Endothelial cell of umbilical vein (primary cell): ENCODE measurements around the gene NANOS3. TPM values are rescaled to one million over a fixed set of nuclear protein-coding genes. Genes with fewer than 3 reads are reported as not detected.

Source experiments
- BruUV-seq: library from RNA; stranded (reverse); fragments of 400-500 nt; replicated peaks from 2 replicates; lab custom pipeline; 2021; lab: Mats Ljungman, UMichigan
- CTCF ChIA-PET: fragments of 300-600, 350-600 bp; sonication (Branson Sonifier 250); formaldehyde crosslinking; loops from one replicate; lab custom pipeline; 2021; ENCODE audit warnings: antibody characterized with exemption, inconsistent platforms; lab: Charles Lee
- POLR2A ChIA-PET: fragments of 300-600, 350-600 bp; sonication (Branson Sonifier 250); formaldehyde crosslinking; loops from one replicate; lab custom pipeline; 2021; ENCODE audit warnings: antibody characterized with exemption, inconsistent platforms; lab: Charles Lee
- DNase-seq: peaks from one replicate; pipeline ENCODE4 v3.0.0-alpha.2; 2011; ENCODE audit warnings: low read depth, low spot score
- FAIRE-seq: peaks from 2 replicates; lab custom pipeline; 2011; peaks lifted over from hg19 to GRCh38; lab: Jason Lieb, UNC
- H2AFZ ChIP-seq: 2 replicates; pipeline ENCODE4 v1.6.0; 2012; ENCODE audit warnings: low read depth, low read length, control low read depth, inconsistent platforms
- H3K27ac ChIP-seq: 2 replicates; pipeline ENCODE4 v1.5.1; 2011; ENCODE audit warnings: low read depth, mild to moderate bottlenecking, control low read depth, low read length, moderate library complexity; ENCODE audit not compliant: insufficient read depth
- H3K27me3 ChIP-seq, 2 experiments: 2 replicates each; pipeline versions ENCODE4 v1.6.0 to v1.6.1; 2011; ENCODE audit warnings: low read length in 2 of 2, mixed read lengths in 1 of 2; ENCODE audit not compliant: control insufficient read depth in 2 of 2, insufficient read depth in 2 of 2
- H3K36me3 ChIP-seq, 2 experiments: 2 replicates in 1 of 2; 3 replicates in 1 of 2; pipeline ENCODE4 v1.5.1; 2011; ENCODE audit warnings: low read length in 2 of 2, mild to moderate bottlenecking in 1 of 2, moderate library complexity in 1 of 2; ENCODE audit not compliant: control insufficient read depth in 2 of 2, insufficient read depth in 2 of 2; ENCODE audit errors: extremely low read depth in 1 of 2
- H3K4me1 ChIP-seq: 3 replicates; pipeline ENCODE4 v1.5.1; 2011; ENCODE audit warnings: mild to moderate bottlenecking, low read length; ENCODE audit not compliant: control insufficient read depth, insufficient read depth; ENCODE audit errors: extremely low read depth
- H3K4me2 ChIP-seq: 2 replicates; pipeline ENCODE4 v1.6.1; 2011; ENCODE audit warnings: low read length, control low read depth, mixed read lengths; ENCODE audit not compliant: insufficient read depth
- H3K4me3 ChIP-seq, 3 experiments: fragments of 200-600 bp in 1 of 3; sonication (generic), shearing (Covaris generic) in 1 of 3; replicated peaks in 1 of 3; 2 replicates each; pipeline ENCODE4 v1.5.1; 2011 to 2016; ENCODE audit warnings: control low read depth in 3 of 3, low read length in 3 of 3, mild to moderate bottlenecking in 2 of 3, inconsistent platforms in 1 of 3, low read depth in 1 of 3, moderate library complexity in 1 of 3; ENCODE audit not compliant: insufficient read depth in 1 of 3
- H3K79me2 ChIP-seq: 2 replicates; pipeline ENCODE4 v1.6.0; 2012; ENCODE audit warnings: low read length, inconsistent platforms; ENCODE audit not compliant: control insufficient read depth, insufficient read depth
- H3K9ac ChIP-seq: replicated peaks from 2 replicates; pipeline ENCODE3; 2011; ENCODE audit warnings: low read length, control low read depth; ENCODE audit not compliant: insufficient read depth; ENCODE audit errors: extremely low read depth
- H3K9me1 ChIP-seq: replicated peaks from 3 replicates; pipeline ENCODE4 v1.6.0; 2011; ENCODE audit warnings: mild to moderate bottlenecking, low read length; ENCODE audit not compliant: control insufficient read depth, insufficient read depth; ENCODE audit errors: extremely low read depth
- H3K9me3 ChIP-seq: replicated peaks from 2 replicates; pipeline ENCODE4 v1.5.1; 2012; ENCODE audit warnings: low read length, inconsistent platforms; ENCODE audit not compliant: control insufficient read depth, insufficient read depth
- H4K20me1 ChIP-seq: replicated peaks from 2 replicates; pipeline ENCODE3; 2011; ENCODE audit warnings: mild to moderate bottlenecking, low read length; ENCODE audit not compliant: control insufficient read depth, insufficient read depth; ENCODE audit errors: extremely low read depth
- EZH2 ChIP-seq: IDR thresholded peaks from 2 replicates; pipeline ENCODE4 v1.6.1; 2012; ENCODE audit warnings: borderline replicate concordance, low read depth, mild to moderate bottlenecking, moderate library complexity, low read length, inconsistent platforms; ENCODE audit not compliant: severe bottlenecking
- FOS ChIP-seq: IDR thresholded peaks from 2 replicates; pipeline ENCODE4 v1.6.1; 2011; ENCODE audit warnings: mild to moderate bottlenecking, low read length, moderate library complexity, borderline replicate concordance; ENCODE audit not compliant: insufficient read depth
- GATA2 ChIP-seq: IDR thresholded peaks from 2 replicates; pipeline ENCODE4 v1.7.0; 2011; ENCODE audit warnings: low read depth, mild to moderate bottlenecking, moderate library complexity, mixed read lengths, low read length; ENCODE audit not compliant: insufficient read length, insufficient read depth
- JUN ChIP-seq: IDR thresholded peaks from 2 replicates; pipeline ENCODE4 v1.6.1; 2011; ENCODE audit warnings: borderline replicate concordance, low read depth; ENCODE audit not compliant: insufficient read length, insufficient read depth
- MYC ChIP-seq: IDR thresholded peaks from one replicate; pipeline ENCODE4 v1.6.1; 2011; ENCODE audit warnings: mild to moderate bottlenecking, low read depth, low read length
- POLR2A ChIP-seq: IDR thresholded peaks from 2 replicates; pipeline ENCODE4 v1.6.1; 2012; ENCODE audit warnings: low read depth, mild to moderate bottlenecking, control low read depth, low read length
- POLR2AphosphoS5 ChIP-seq: IDR thresholded peaks from 2 replicates; pipeline ENCODE4 v1.6.1; 2012; ENCODE audit warnings: low read depth, mild to moderate bottlenecking, control low read depth, low read length, moderate library complexity; ENCODE audit not compliant: insufficient read depth
- dilution Hi-C: fragments of 300-500 bp; cut with MboI; formaldehyde crosslinking; loops from one replicate; pipeline ENCODE4 v1.15.0; 2019; ENCODE audit warnings: low sequenced_read_pairs; ENCODE audit not compliant: extremely low pct_ligation_motif_present
- intact Hi-C: fragments of 100-400 bp; cut with micrococcal nuclease; formaldehyde crosslinking; loops from one replicate; pipeline ENCODE4 v1.10.0; 2022
- polyA plus RNA-seq, 4 experiments: library from polyadenylated mRNA; depleted of rRNA in 3 of 4; stranded (reverse) in 3 of 4; unstranded in 1 of 4; fragments of >200 nt; gene quantifications; 2 replicates each; pipeline versions ENCODE4 v1.2.1 to v1.2.3, GENCODE V29; 2011 to 2012; ENCODE audit warnings: missing spikeins in 1 of 4
- total RNA-seq: library from RNA; stranded (reverse); gene quantifications from 2 replicates; pipeline ENCODE4 v1.2.3, GENCODE V29; 2021
- TF ChIP-seq, protein P1 (sequence below), 2 donors: IDR thresholded peaks; 1 replicate in 1 of 2; 2 replicates in 1 of 2; pipeline ENCODE4 v1.5.1; 2011; ENCODE audit warnings: low read length in 2 of 2, mild to moderate bottlenecking in 2 of 2, moderate library complexity in 2 of 2, control low read depth in 1 of 2, inconsistent platforms in 1 of 2, low read depth in 1 of 2; ENCODE audit not compliant: insufficient read depth in 1 of 2; ENCODE audit errors: extremely low read depth in 1 of 2
- TF ChIP-seq, protein P2 (sequence below): IDR thresholded peaks from 2 replicates; pipeline ENCODE4 v1.6.1; 2011; ENCODE audit not compliant: insufficient read depth, insufficient read length

Gene NANOS3
- total and polyA plus RNA-seq, 2 donors (not counting 3 experiments of a cell fraction or from before 2014, with no cell fraction given) = 1.0 to 4.4 TPM

DNA sequence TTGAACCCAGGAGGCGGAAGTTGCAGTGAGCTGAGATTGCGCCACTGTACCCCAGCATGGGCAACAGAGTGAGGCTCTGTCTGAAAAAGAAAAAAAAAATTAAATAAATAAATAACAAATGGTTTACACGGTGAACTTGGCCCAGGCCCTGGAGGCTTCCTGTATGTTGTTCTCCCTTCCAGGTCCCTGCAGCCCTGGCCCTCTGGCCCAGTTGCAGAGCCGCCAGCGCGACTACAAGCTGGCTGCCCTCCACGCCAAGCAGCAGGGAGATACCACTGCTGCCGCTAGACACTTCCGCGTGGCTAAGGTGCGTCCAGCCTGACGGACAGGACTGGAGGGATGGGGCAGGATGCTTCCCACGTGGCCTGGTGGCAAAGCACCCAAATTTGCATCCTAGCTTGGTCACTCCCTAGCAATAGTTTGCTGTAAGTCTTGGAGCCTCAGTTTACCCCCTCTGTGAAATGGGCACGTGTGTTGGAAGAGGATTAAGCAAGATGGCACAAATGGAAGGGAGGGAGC is 41.0 kb downstream of the NANOS3 start:
- dilution Hi-C loops (no loop called here), intact Hi-C loops (no loop called here)
- no peaks in the 10 kb centered on the region for H3K9me1 ChIP-seq
- H3K27ac ChIP-seq = no peak overlapping the region
- no peak overlapping the region for H3K4me2 ChIP-seq
- ChIA-PET CTCF (interaction anchor here (1.0 kb wide), 1 partner anchor 8 kb away, joined by 3 read pairs; no protein-coding TSS in a partner anchor), POLR2A (interaction anchor here (0.5 kb wide), 1 partner anchor 8 kb away, joined by 5 read pairs; no protein-coding TSS in a partner anchor)
- no peaks in the 10 kb centered on the region for H4K20me1 ChIP-seq
- TF ChIP-seq, protein P1, sequence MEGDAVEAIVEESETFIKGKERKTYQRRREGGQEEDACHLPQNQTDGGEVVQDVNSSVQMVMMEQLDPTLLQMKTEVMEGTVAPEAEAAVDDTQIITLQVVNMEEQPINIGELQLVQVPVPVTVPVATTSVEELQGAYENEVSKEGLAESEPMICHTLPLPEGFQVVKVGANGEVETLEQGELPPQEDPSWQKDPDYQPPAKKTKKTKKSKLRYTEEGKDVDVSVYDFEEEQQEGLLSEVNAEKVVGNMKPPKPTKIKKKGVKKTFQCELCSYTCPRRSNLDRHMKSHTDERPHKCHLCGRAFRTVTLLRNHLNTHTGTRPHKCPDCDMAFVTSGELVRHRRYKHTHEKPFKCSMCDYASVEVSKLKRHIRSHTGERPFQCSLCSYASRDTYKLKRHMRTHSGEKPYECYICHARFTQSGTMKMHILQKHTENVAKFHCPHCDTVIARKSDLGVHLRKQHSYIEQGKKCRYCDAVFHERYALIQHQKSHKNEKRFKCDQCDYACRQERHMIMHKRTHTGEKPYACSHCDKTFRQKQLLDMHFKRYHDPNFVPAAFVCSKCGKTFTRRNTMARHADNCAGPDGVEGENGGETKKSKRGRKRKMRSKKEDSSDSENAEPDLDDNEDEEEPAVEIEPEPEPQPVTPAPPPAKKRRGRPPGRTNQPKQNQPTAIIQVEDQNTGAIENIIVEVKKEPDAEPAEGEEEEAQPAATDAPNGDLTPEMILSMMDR (IDR thresholded peaks at IDR 0.05; ENCODE audit: extremely low read depth in 1 of 2, insufficient read depth in 1 of 2, low read depth in 1 of 2, low read length in 2 of 2) = no peak
- no peak for TF ChIP-seq POLR2AphosphoS5
- no peak for TF ChIP-seq MYC
- no peak for TF ChIP-seq FOS
- no peak for TF ChIP-seq POLR2A
- TF ChIP-seq GATA2 = no peak
- TF ChIP-seq JUN = no peak
- TF ChIP-seq EZH2 = no peak
- TF ChIP-seq, protein P2, sequence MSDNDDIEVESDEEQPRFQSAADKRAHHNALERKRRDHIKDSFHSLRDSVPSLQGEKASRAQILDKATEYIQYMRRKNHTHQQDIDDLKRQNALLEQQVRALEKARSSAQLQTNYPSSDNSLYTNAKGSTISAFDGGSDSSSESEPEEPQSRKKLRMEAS = no peak
- no peaks in the 10 kb centered on the region for H3K79me2 ChIP-seq
- no peaks in the 10 kb centered on the region for H3K9me3 ChIP-seq
- H3K9ac ChIP-seq = no peak overlapping the region
- no peak for FAIRE-seq
- BruUV-seq = no TSS peak
- no peak for DNase-seq
- no peaks in the 10 kb centered on the region for H3K27me3 ChIP-seq
- no peak overlapping the region for H2AFZ ChIP-seq
- H3K4me1 ChIP-seq = no peaks in the 10 kb centered on the region
- H3K36me3 ChIP-seq = peaks cover 5 to 24% of the 10 kb centered on the region in 2 experiments
- no peak overlapping the region for H3K4me3 ChIP-seq
